Measurements from ENCODE around the gene IHH. TPM values are rescaled to one million over a fixed set of nuclear protein-coding genes. Genes with fewer than 3 reads are reported as not detected.
A peak's percentile ranks its signal among the peaks of the same experiment; 100 is the strongest.

Gene IHH
- total RNA-seq: not detected in 2 replicates

DNA sequence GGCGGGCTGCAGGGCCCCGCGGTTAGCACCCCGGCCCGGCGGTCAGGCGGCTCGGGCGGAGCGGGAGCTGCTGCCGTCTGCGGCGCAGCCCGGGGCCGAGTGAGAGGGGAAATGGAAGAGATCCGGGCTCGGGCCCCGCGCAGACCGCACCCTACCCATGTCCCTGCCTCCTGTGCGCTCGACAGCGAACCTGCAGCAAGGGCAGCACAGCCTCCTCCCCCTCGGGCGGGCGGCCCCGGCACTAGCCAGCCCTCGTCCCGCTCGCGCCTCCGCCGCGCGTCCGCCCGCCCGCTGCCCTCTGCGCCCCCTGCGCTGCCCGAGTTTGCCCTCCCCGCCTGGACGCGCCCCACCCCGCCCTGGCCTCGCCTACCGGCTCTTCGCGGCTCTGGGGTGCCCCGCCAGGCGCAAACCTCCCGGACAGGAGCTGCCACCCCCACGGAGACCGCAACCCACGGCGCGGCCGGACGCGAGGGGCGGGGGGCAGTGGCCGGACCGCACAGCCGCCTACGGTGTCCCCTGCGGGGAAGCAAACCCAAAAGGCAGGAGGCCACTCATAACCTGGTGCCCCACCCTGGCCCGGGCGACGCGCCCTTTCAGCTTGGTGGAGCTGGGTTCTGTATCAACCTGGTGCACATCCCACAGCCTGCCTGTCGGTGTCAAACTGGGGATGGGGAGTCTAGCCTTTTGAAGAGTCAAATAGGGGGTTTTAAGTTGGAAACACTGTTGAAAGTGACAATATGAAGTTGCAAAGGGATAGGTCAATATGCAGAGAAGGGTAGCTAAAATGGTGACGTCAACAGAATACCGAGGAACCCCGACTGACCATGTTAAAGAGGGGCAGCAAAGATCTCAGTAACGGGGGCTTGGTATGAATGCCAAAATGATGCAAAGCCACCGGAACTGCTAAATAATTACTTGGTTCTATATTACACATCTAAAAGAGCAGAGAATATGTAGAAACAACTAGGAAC, at the start of gene IHH:
IHH (minus strand) TSS at position 101 of the 971 bp plus-strand sequence. CDS start 454 bp downstream, outside the sequence.
- Mint-ChIP-seq H3K36me3 (ENCODE audit: low read depth) (no peaks in the 10 kb centered on the region), H3K27me3 (peaks cover 74% of the 10 kb centered on the region), H3K4me1 (peaks cover 10% of the 10 kb centered on the region), H3K9me3 (no peaks in the 10 kb centered on the region), H3K4me3 (peak within 1 kb of the TSS; percentile 37), H3K27ac (no peak within 1 kb of the TSS)
- intact Hi-C loops (cut with micrococcal nuclease): no loop called here
- DNase-seq: no peak

GRCh38 chr2:219109471-219109870, 48.8 kb upstream of the IHH start:
- Mint-ChIP-seq H3K4me3 (no peak overlapping the region), H3K27ac (no peak overlapping the region), H3K27me3 (no peaks in the 10 kb centered on the region), H3K36me3 (ENCODE audit: low read depth) (no peaks in the 10 kb centered on the region), H3K9me3 (no peaks in the 10 kb centered on the region), H3K4me1 (peaks cover 19% of the 10 kb centered on the region)
- intact Hi-C loops (cut with micrococcal nuclease): no loop called here
- peak; percentile 63 for DNase-seq

GRCh38 chr2:219107758-219108157, 47.0 kb upstream of the IHH start:
- intact Hi-C loops (cut with micrococcal nuclease): no loop called here
- H3K27ac Mint-ChIP-seq: no peak overlapping the region
- DNase-seq: no peak
- no peak overlapping the region for H3K4me3 Mint-ChIP-seq
- H3K36me3 Mint-ChIP-seq (ENCODE audit: low read depth): no peaks in the 10 kb centered on the region
- H3K9me3 Mint-ChIP-seq: no peaks in the 10 kb centered on the region
- no peaks in the 10 kb centered on the region for H3K27me3 Mint-ChIP-seq
- peaks cover 24% of the 10 kb centered on the region for H3K4me1 Mint-ChIP-seq

DNA sequence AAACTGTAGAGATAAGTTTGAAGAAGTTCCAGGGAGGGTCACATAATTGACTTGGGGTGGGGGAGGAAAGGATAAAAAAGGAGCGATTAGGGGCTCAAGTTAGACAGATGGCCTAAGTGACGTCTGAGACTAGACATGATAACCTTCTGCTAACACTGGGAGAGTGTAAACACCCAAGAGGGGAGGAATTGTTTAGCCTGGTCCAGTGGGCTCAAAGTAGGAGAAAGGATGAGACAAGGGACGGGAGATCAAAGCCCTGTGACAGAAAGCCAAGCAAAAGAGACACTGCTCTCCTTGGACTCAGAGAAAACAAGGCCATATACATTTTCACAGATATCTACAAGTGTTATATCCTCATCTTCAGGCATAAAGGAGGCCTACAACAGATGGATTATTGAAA, 45.5 kb upstream of the IHH start:
- DNase-seq: no peak
- H3K27me3 Mint-ChIP-seq: no peaks in the 10 kb centered on the region
- intact Hi-C loops (cut with micrococcal nuclease): no loop called here
- H3K36me3 Mint-ChIP-seq (ENCODE audit: low read depth): no peaks in the 10 kb centered on the region
- no peaks in the 10 kb centered on the region for H3K9me3 Mint-ChIP-seq
- no peak overlapping the region for H3K4me3 Mint-ChIP-seq
- peaks cover 20% of the 10 kb centered on the region for H3K4me1 Mint-ChIP-seq
- H3K27ac Mint-ChIP-seq: no peak overlapping the region

DNA sequence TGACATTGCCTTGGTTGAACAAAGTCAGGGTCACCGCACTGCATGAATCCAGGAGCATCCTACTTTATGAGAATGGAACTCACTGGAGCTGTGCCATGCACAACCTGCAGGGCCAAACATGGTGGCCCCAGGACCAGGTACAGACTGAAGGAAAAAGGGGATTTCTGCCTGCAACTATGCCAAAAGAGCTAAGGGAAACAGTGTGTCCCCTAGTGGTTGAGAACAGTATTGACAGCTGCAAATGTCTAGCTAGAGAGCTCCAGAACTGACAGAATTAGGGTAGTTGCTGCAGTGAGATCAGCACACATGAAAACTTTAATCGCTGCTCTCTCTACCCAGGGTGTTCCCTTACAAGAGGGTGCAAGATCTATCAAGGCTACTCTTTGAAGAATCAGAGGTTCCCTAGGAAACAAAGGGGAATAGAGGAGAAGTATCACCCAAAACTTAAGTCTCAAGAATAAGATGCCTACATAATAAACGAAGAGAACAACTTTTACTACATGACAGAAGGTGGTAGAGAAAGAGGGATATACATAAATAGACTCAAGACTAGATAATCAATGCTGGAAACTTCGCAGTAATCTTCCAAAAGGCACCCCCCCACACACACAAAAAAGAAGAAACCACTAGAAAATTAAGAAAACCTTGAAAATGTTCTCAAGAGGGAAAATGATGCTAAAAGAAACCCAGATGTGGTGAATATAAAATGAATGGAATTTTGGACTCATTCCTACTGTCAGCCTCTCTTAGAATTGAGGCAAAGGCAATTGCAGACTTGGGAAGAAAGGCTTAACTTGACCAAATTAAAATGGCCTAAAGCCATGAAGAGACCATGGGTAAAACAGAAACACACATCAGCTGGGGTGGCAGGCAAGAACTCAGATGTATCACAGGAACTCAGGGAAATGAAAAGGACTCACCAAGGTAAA, 43.6 kb upstream of the IHH start:
- Mint-ChIP-seq H3K4me1 (peaks cover 15% of the 10 kb centered on the region), H3K27me3 (no peaks in the 10 kb centered on the region), H3K9me3 (no peaks in the 10 kb centered on the region), H3K4me3 (peak overlapping the region; percentile 7), H3K36me3 (ENCODE audit: low read depth) (no peaks in the 10 kb centered on the region), H3K27ac (peak overlapping the region; percentile 26)
- DNase-seq: peak; percentile 74
- intact Hi-C loops (cut with micrococcal nuclease): loop anchor here (5.0 kb wide), 1 partner anchor 47 kb away; no protein-coding TSS in a partner anchor

GRCh38 chr2:219099329-219099728, 38.6 kb upstream of the IHH start:
- H3K4me1 Mint-ChIP-seq: peaks cover 4% of the 10 kb centered on the region
- no peaks in the 10 kb centered on the region for H3K36me3 Mint-ChIP-seq (ENCODE audit: low read depth)
- no peak overlapping the region for H3K27ac Mint-ChIP-seq
- no peaks in the 10 kb centered on the region for H3K27me3 Mint-ChIP-seq
- no peak overlapping the region for H3K4me3 Mint-ChIP-seq
- DNase-seq: no peak
- H3K9me3 Mint-ChIP-seq: no peaks in the 10 kb centered on the region
- intact Hi-C loops (cut with micrococcal nuclease): no loop called here

GRCh38 chr2:219095406-219095935, 34.8 kb upstream of the IHH start:
- no peak overlapping the region for H3K4me3 Mint-ChIP-seq
- intact Hi-C loops (cut with micrococcal nuclease): no loop called here
- no peaks in the 10 kb centered on the region for H3K27me3 Mint-ChIP-seq
- H3K4me1 Mint-ChIP-seq: no peaks in the 10 kb centered on the region
- no peak for DNase-seq
- H3K36me3 Mint-ChIP-seq (ENCODE audit: low read depth): no peaks in the 10 kb centered on the region
- H3K9me3 Mint-ChIP-seq: no peaks in the 10 kb centered on the region
- no peak overlapping the region for H3K27ac Mint-ChIP-seq

DNA sequence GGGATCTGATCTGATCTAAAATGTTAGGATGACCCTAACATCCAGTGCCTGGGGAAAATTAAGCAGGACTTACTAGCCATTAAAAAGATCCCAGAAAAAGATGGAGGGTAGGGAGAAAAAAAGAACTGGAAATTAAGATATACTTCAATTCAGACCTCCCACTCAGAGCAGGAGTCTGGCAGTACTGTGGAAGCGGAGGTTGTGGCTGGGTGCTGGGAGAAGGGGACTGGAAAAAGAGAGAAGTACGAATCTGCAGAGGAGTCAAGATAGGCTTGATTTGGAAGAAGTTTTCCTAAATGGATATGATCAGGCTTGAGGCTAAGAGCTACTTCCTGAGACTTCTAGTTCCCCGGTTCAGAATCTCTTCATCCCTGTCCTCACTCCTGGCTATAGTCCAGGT, 33.5 kb upstream of the IHH start:
- Mint-ChIP-seq H3K27ac (no peak overlapping the region), H3K4me1 (no peaks in the 10 kb centered on the region), H3K27me3 (no peaks in the 10 kb centered on the region), H3K9me3 (no peaks in the 10 kb centered on the region), H3K4me3 (no peak overlapping the region), H3K36me3 (ENCODE audit: low read depth) (no peaks in the 10 kb centered on the region)
- no peak for DNase-seq
- intact Hi-C loops (cut with micrococcal nuclease): no loop called here

DNA sequence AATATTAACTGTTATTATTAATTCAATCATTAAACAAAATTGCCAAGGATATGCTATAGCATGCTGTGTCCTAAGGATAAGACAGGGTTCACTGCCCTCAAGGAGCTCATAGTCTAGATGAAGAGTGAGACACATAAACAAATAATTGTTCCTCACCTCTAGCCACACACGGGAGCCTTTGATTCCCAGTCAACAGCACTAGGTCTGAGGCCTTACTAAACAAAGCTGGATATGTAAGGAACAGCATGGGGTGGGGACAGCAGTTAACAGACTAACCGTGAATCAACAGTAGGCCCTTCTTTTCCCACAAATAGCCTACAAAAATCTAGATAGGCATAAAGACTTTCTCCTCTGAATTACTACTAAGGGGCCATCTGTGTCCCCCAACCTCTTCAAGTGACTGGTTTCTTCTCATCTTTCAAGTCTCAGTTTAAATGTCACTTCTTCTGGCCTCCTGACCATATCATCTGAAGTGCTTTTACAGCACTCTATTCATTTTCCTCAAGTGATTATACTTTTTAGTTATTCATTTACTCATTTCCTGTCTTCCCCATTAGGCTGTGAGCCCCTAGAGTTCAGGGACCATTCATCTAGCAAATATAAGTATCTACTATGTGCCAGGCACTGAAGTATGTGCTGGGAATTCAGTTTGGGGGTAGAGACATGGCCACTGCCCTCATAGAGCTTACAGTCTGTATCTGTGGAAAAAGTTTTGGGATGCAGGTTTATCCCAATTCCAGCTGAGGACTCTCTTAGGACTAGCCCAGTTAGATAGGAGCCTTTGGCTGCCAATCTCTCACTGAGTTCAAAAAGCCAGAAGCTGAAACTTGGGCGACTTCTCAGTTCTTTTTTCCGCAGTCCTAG, 29.9 kb upstream of the IHH start:
- Mint-ChIP-seq H3K36me3 (ENCODE audit: low read depth) (no peaks in the 10 kb centered on the region), H3K4me1 (no peaks in the 10 kb centered on the region), H3K27me3 (no peaks in the 10 kb centered on the region), H3K9me3 (no peaks in the 10 kb centered on the region), H3K27ac (no peak overlapping the region), H3K4me3 (no peak overlapping the region)
- intact Hi-C loops (cut with micrococcal nuclease): no loop called here
- no peak for DNase-seq

DNA sequence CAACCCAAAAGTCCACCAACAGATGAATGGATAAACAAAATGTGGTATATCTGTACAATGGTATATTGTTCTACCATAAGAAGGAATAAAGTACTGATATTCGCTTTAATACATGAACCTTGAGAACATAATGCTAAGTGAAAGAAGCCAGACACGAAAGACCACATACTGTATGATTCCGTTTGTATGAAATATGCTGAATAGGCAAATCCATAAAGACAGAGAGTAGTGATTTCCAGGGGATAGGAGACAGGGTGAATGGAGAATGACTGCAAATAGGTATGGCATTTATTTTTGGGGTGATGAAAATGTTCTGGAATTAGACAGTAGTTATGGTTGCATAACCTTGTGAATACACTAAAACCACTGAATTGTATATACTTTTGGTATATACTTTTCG, 28.6 kb upstream of the IHH start:
- H3K4me3 Mint-ChIP-seq: no peak overlapping the region
- no peaks in the 10 kb centered on the region for H3K9me3 Mint-ChIP-seq
- H3K36me3 Mint-ChIP-seq (ENCODE audit: low read depth): no peaks in the 10 kb centered on the region
- intact Hi-C loops (cut with micrococcal nuclease): no loop called here
- H3K4me1 Mint-ChIP-seq: peaks cover 6% of the 10 kb centered on the region
- no peak overlapping the region for H3K27ac Mint-ChIP-seq
- no peak for DNase-seq
- no peaks in the 10 kb centered on the region for H3K27me3 Mint-ChIP-seq

DNA sequence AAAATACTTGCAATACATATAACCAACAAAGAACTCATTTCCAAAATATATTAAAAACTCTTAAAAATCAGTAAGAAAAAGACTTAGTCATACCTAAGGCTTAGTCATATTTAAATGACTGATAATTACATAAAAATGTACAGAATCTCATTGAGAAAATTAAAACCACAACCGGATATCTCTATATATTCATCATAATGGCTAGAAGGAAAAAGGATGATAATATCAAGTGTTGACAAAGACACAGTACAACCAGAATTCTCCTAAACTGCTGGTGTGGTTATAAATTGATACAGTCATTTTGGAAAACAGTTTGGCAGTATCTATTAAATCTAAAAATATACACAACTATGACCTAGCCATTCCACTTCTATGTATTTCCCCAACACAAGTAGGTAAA, 27.1 kb upstream of the IHH start:
- H3K4me3 Mint-ChIP-seq: no peak overlapping the region
- no peaks in the 10 kb centered on the region for H3K36me3 Mint-ChIP-seq (ENCODE audit: low read depth)
- no peaks in the 10 kb centered on the region for H3K27me3 Mint-ChIP-seq
- intact Hi-C loops (cut with micrococcal nuclease): no loop called here
- H3K27ac Mint-ChIP-seq: no peak overlapping the region
- DNase-seq: no peak
- H3K9me3 Mint-ChIP-seq: no peaks in the 10 kb centered on the region
- peaks cover 6% of the 10 kb centered on the region for H3K4me1 Mint-ChIP-seq

GRCh38 chr2:219087361-219087760, 26.6 kb upstream of the IHH start:
- Mint-ChIP-seq H3K4me3 (no peak overlapping the region), H3K9me3 (no peaks in the 10 kb centered on the region), H3K27me3 (no peaks in the 10 kb centered on the region), H3K36me3 (ENCODE audit: low read depth) (no peaks in the 10 kb centered on the region), H3K4me1 (peaks cover 6% of the 10 kb centered on the region), H3K27ac (no peak overlapping the region)
- no peak for DNase-seq
- intact Hi-C loops (cut with micrococcal nuclease): no loop called here

GRCh38 chr2:219086196-219086595, 25.5 kb upstream of the IHH start:
- no peak for DNase-seq
- Mint-ChIP-seq H3K4me1 (peaks cover 6% of the 10 kb centered on the region), H3K36me3 (ENCODE audit: low read depth) (no peaks in the 10 kb centered on the region), H3K9me3 (no peaks in the 10 kb centered on the region), H3K27me3 (no peaks in the 10 kb centered on the region), H3K4me3 (no peak overlapping the region), H3K27ac (no peak overlapping the region)
- intact Hi-C loops (cut with micrococcal nuclease): no loop called here

Measured in activated CD4-positive, alpha-beta T cell treated with anti-CD3 and anti-CD28 coated beads, Interleukin-2, amount 10 ng/mL, durations not matched to agents 24 days and 14 days (primary cell).